HUES6 (cell line): Measurements from ENCODE around the gene MACF1.

ENCODE experiments used
- H3K27ac ChIP-seq: 2 replicates; pipeline ENCODE4 v1.7.0; 2013; ENCODE audit warnings: low read depth, mild to moderate bottlenecking, low read length, inconsistent platforms
- H3K27me3 ChIP-seq: 2 replicates; pipeline ENCODE4 v1.6.1; 2013; ENCODE audit warnings: low read length; ENCODE audit not compliant: control insufficient read depth, insufficient read depth
- H3K36me3 ChIP-seq: 2 replicates; pipeline ENCODE4 v1.6.1; 2013; ENCODE audit warnings: low read length; ENCODE audit not compliant: control insufficient read depth, insufficient read depth
- H3K4me1 ChIP-seq: 2 replicates; pipeline ENCODE4 v1.6.1; 2013; ENCODE audit warnings: low read length; ENCODE audit not compliant: control insufficient read depth, insufficient read depth
- H3K4me3 ChIP-seq: 2 replicates; pipeline ENCODE4 v1.5.1; 2013; ENCODE audit warnings: low read depth, low read length
- H3K9ac ChIP-seq: one replicate; pipeline ENCODE4 v1.6.1; 2013; ENCODE audit warnings: mild to moderate bottlenecking, low read length
- H3K9me3 ChIP-seq: 2 replicates; pipeline ENCODE4 v1.6.1; 2013; ENCODE audit warnings: low read depth, low read length; ENCODE audit not compliant: control insufficient read depth, insufficient read depth

The MACF1 gene

GRCh38 chr1:39167632-39168209, 36.8 kb upstream of the MACF1 start:
- Histone ChIP-seq H3K27ac (no peak overlapping the region), H3K4me1 (peaks cover 42% of the 10 kb centered on the region), H3K9ac (no peak overlapping the region)

GRCh38 chr1:39168301-39169080, 36.0 kb upstream of the MACF1 start:
- no peak overlapping the region for H3K9ac ChIP-seq
- no peak overlapping the region for H3K27ac ChIP-seq
- peaks cover 45% of the 10 kb centered on the region for H3K4me1 ChIP-seq
- no peaks in the 10 kb centered on the region for H3K27me3 ChIP-seq
- H3K9me3 ChIP-seq = no peaks in the 10 kb centered on the region
- no peak overlapping the region for H3K4me3 ChIP-seq
- no peaks in the 10 kb centered on the region for H3K36me3 ChIP-seq

More at GRCh38 chr1:39167632-39168209, 36.8 kb upstream of the MACF1 start:
- no peaks in the 10 kb centered on the region for H3K9me3 ChIP-seq
- H3K27me3 ChIP-seq = no peaks in the 10 kb centered on the region
- H3K36me3 ChIP-seq = no peaks in the 10 kb centered on the region
- no peak overlapping the region for H3K4me3 ChIP-seq

- H3K9me3 ChIP-seq = no peaks in the 10 kb centered on the region
- H3K4me3 ChIP-seq = no peak overlapping the region
- H3K4me1 ChIP-seq = peaks cover 39% of the 10 kb centered on the region
- no peak overlapping the region for H3K9ac ChIP-seq
- no peak overlapping the region for H3K27ac ChIP-seq
- H3K27me3 ChIP-seq = no peaks in the 10 kb centered on the region
- no peaks in the 10 kb centered on the region for H3K36me3 ChIP-seq
Measured at GRCh38 chr1:39170731-39171667, 33.5 kb upstream of the MACF1 start.

- H3K36me3 ChIP-seq = no peaks in the 10 kb centered on the region
- H3K27me3 ChIP-seq = no peaks in the 10 kb centered on the region
- H3K4me1 ChIP-seq = peaks cover 46% of the 10 kb centered on the region
- no peak overlapping the region for H3K9ac ChIP-seq
- H3K27ac ChIP-seq = no peak overlapping the region
- H3K4me3 ChIP-seq = no peak overlapping the region
- H3K9me3 ChIP-seq = no peaks in the 10 kb centered on the region
Measured at GRCh38 chr1:39173119-39173994, 31.1 kb upstream of the MACF1 start.

GRCh38 chr1:39173995-39174380, 30.5 kb upstream of the MACF1 start:
- Histone ChIP-seq H3K4me1 (peaks cover 52% of the 10 kb centered on the region), H3K9me3 (no peaks in the 10 kb centered on the region), H3K9ac (no peak overlapping the region)

GRCh38 chr1:39174390-39175081, 30.0 kb upstream of the MACF1 start:
- H3K9ac ChIP-seq = no peak overlapping the region
- no peak overlapping the region for H3K27ac ChIP-seq
- H3K4me1 ChIP-seq = peaks cover 54% of the 10 kb centered on the region

More at GRCh38 chr1:39173995-39174380, 30.5 kb upstream of the MACF1 start:
- no peak overlapping the region for H3K27ac ChIP-seq
- H3K27me3 ChIP-seq = no peaks in the 10 kb centered on the region
- H3K36me3 ChIP-seq = no peaks in the 10 kb centered on the region
- H3K4me3 ChIP-seq = no peak overlapping the region

GRCh38 chr1:39177706-39178105, 26.8 kb upstream of the MACF1 start:
- Histone ChIP-seq H3K36me3 (no peaks in the 10 kb centered on the region), H3K9me3 (no peaks in the 10 kb centered on the region), H3K4me1 (peaks cover 40% of the 10 kb centered on the region), H3K4me3 (no peak overlapping the region), H3K27ac (no peak overlapping the region), H3K9ac (no peak overlapping the region), H3K27me3 (no peaks in the 10 kb centered on the region)

More at GRCh38 chr1:39174390-39175081, 30.0 kb upstream of the MACF1 start:
- H3K9me3 ChIP-seq = no peaks in the 10 kb centered on the region
- H3K4me3 ChIP-seq = no peak overlapping the region
- no peaks in the 10 kb centered on the region for H3K27me3 ChIP-seq
- no peaks in the 10 kb centered on the region for H3K36me3 ChIP-seq

- no peaks in the 10 kb centered on the region for H3K9me3 ChIP-seq
- H3K27ac ChIP-seq = no peak overlapping the region
- no peaks in the 10 kb centered on the region for H3K36me3 ChIP-seq
- H3K27me3 ChIP-seq = no peaks in the 10 kb centered on the region
- no peak overlapping the region for H3K9ac ChIP-seq
- peaks cover 40% of the 10 kb centered on the region for H3K4me1 ChIP-seq
- no peak overlapping the region for H3K4me3 ChIP-seq
Measured at GRCh38 chr1:39178541-39179431, 25.7 kb upstream of the MACF1 start.

- Histone ChIP-seq H3K9ac (no peak overlapping the region), H3K4me3 (no peak overlapping the region), H3K27me3 (no peaks in the 10 kb centered on the region), H3K36me3 (no peaks in the 10 kb centered on the region), H3K9me3 (no peaks in the 10 kb centered on the region), H3K27ac (no peak overlapping the region), H3K4me1 (peaks cover 43% of the 10 kb centered on the region)
Measured at GRCh38 chr1:39181311-39181710, 23.2 kb upstream of the MACF1 start.
